ENCODE measurements around the gene OVCH1. TPM values are rescaled to one million over a fixed set of nuclear protein-coding genes. Genes with fewer than 3 reads are reported as not detected.

Gene OVCH1
- total RNA-seq, 1 experiment from 2014 or later: not detected

GRCh38 chr12:29510591-29511185, 13.2 kb upstream of the OVCH1 start:
- no peak overlapping the region for H3K23ac ChIP-seq (ENCODE audit: insufficient read length, low read depth, low read length)
- H3K9ac ChIP-seq (ENCODE audit: extremely low read depth, insufficient read length, low read length): no peak overlapping the region
- no peak overlapping the region for H3K14ac ChIP-seq (ENCODE audit: insufficient read depth, low read length)
- H3K79me2 ChIP-seq (ENCODE audit: insufficient read depth, low read length): no peaks in the 10 kb centered on the region
- H2BK5ac ChIP-seq (ENCODE audit: insufficient read length, low read length): no peak overlapping the region
- Mint-ChIP-seq H3K27me3 (ENCODE audit: low read depth) (no peaks in the 10 kb centered on the region), H3K27ac (peak overlapping the region in 1 of 3 experiments; percentile 40; a peak in 1 of 7 replicates), H3K4me1 (no peaks in the 10 kb centered on the region), H3K9me3 (no peaks in the 10 kb centered on the region), H3K36me3 (ENCODE audit: insufficient read depth in 1 of 3, low read depth in 3 of 3) (peaks cover 0 to 16% (median 5%) of the 10 kb centered on the region in 3 experiments; a peak in 4 of 7 replicates), H3K4me3 (no peak overlapping the region)
- H2BK15ac ChIP-seq (ENCODE audit: low read depth, low read length): no peak overlapping the region
- H3K27me3 ChIP-seq (ENCODE audit: insufficient read depth, low read length): no peaks in the 10 kb centered on the region
- no peak overlapping the region for H2AK5ac ChIP-seq (ENCODE audit: insufficient read length, low read length)
- no peaks in the 10 kb centered on the region for H3K23me2 ChIP-seq (ENCODE audit: insufficient read length, low read depth, low read length, poor library complexity, severe bottlenecking)
- H3K27ac ChIP-seq (ENCODE audit: insufficient read length, low read depth, low read length): no peak overlapping the region
- no peak overlapping the region for H2BK20ac ChIP-seq (ENCODE audit: low read depth, low read length, poor library complexity, severe bottlenecking)
- no peak overlapping the region for H2BK120ac ChIP-seq (ENCODE audit: low read depth, low read length, poor library complexity, severe bottlenecking)
- no CpG with 5 or more reads among the region's 6 CpGs for WGBS (ENCODE audit: extremely low coverage, insufficient read length, low lambda C conversion rate)
- H3K4ac ChIP-seq (ENCODE audit: low read depth, low read length): no peak overlapping the region
- no peaks in the 10 kb centered on the region for H3K4me1 ChIP-seq (ENCODE audit: insufficient read depth, low read length)
- H3K9me3 ChIP-seq (ENCODE audit: control insufficient read depth, low read depth, low read length): no peaks in the 10 kb centered on the region
- no peak overlapping the region for H4K91ac ChIP-seq (ENCODE audit: insufficient read length, low read depth, low read length)
- no peak overlapping the region for H2BK12ac ChIP-seq (ENCODE audit: insufficient read length, low read depth, low read length)
- no peaks in the 10 kb centered on the region for H3K79me1 ChIP-seq (ENCODE audit: insufficient read depth, low read depth, low read length, poor library complexity, severe bottlenecking)
- H4K8ac ChIP-seq (replicated peaks; ENCODE audit: insufficient read length, low read depth, low read length): no peak overlapping the region
- H3T11ph ChIP-seq (ENCODE audit: low read length): no peak overlapping the region
- H4K5ac ChIP-seq (ENCODE audit: insufficient read length, low read depth, low read length): no peak overlapping the region
- no peak for TF ChIP-seq CTCF (conservative IDR thresholded peaks at IDR 0.05)
- no peak overlapping the region for H3K56ac ChIP-seq (ENCODE audit: insufficient read length, low read depth, low read length)
- no peak for DNase-seq
- no peaks in the 10 kb centered on the region for H4K20me1 ChIP-seq (ENCODE audit: control insufficient read depth, insufficient read depth, insufficient read length)
- H3K4me2 ChIP-seq (ENCODE audit: insufficient read depth, insufficient read length, low read length): no peak overlapping the region
- H3K18ac ChIP-seq (ENCODE audit: insufficient read length, low read depth, low read length): no peak overlapping the region
- no peak overlapping the region for H2AFZ ChIP-seq (ENCODE audit: low read length)
